Measurements from ENCODE around the gene BICD1.

Gene BICD1

DNA sequence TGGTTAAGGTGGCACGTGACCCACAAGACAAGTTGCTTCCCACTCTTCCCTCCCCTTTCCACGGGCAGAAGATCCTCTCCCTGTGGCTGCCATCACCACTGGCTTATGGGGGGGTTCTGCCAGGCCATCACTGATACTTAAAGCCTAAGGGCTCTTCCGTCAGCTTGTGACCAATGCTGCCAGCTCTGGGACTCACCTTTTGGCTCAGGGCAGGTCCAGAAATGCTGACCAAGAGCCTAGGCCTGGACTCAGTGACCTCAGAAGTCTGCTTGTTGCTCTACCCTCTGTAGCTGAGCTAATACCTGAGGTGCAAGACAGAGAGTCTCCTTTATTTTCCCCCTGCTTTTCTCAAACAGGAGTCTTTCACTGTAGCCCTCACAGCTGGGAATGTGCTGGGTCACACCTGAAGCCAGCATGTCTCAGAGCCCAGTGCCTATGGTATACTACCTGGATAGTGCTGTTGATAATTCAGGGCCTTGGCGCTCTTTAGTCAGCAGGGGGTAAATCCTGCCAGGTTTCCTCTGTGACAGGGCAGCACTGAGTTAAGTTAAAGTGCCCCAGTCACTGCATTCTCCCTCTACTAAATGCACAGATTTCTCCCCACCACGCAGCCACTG is 312.4 kb downstream of the BICD1 start:
- no peak for DNase-seq

DNA sequence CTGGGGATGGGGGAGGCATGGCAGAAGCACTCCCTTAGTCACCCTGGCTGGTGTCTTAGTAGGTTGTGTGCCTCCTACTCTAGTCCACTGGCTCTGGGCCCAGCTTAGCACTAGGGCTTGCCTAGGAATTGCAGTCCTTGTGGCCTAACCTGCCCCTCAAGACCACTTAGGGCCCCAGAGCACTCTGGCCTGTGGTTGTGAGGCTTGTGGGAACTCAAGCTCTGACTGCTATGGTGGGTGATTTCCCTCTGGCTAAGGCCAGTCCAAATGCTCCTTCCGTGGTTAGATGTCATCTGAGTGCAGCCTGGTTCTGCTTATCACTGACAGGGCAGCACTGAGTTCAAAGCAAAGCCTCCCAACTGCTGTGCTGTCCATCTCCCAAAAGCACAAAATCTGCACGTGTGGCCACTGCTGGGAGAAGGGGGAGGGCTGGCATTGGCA is 312.9 kb downstream of the BICD1 start:
- DNase-seq: no peak

DNA sequence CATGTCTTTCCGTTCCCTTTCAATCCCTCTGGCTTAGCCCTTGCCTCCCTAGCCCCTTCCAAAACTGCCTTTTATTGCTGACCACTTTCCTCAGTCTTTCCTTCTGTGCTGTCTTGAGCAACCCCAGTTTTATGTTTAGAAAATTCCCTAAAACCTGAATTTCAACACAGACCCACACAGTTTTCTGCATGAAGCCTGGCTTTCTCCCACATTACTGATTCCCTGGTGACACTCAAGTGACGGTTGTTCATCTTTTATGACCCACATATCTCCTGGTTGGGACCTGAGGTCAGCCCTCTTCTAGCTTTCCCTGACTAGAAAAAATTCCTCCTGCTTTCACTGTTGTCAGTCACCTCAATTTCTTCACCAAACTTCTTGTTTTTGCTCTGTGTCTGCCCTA is 313.7 kb downstream of the BICD1 start:
- DNase-seq: no peak

- no peak for DNase-seq
Measured at GRCh38 chr12:32423559-32423958, 316.9 kb downstream of the BICD1 start.

- no peak for DNase-seq
Measured at GRCh38 chr12:32431025-32431424, 324.4 kb downstream of the BICD1 start.
